ENCODE measurements around the gene KCNK4.
"Not testable (repeated sequence)": the region's sequence is repeated elsewhere in the genome, so short reads cannot be mapped to it uniquely, and the experiment has no call there.

KCNK4 gene

DNA sequence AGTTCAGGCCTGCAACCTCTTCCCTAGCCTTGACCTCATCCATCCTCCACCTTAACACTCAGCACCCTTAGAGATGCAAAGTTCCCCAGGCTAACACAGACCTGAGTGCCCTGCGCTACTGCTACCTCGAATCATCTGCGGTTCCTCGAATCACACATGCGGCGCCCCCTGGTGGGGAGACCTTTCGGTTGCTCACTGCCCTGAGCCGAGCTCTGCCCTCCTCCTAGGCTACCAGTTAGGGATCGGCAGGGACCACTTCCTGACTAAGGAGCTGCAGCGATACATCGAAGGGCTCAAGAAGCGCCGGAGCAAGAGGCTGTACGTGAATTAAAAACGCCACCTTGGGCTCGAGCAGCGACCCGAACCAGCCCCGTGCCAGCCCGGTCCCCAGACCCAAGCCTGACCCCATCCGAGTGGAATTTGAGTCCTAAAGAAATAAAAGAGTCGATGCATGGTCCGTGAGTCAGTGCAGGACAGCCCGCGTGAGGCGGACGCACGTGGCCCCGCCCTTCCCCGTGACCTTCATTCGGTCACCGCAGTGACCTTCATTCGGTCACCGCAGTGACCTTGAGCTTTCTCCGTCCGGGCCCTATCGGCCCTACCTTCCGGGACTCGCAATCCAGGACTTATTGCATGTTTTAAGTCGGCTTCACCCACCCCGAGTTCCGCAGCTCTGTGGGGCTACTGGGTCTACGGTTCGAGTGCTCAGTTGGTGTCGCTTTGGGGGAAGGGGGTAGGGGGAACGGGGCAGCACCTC, 13.4 kb downstream of the KCNK4 start:
- peak overlapping the region; percentile 99 for H3K27ac ChIP-seq (ENCODE audit: low read depth, low read length)
- H3K9ac ChIP-seq (ENCODE audit: low read length): peak overlapping the region; percentile 66
- peak overlapping the region; percentile 86 for H3K4me3 ChIP-seq (ENCODE audit: low read length)
- no peaks in the 10 kb centered on the region for H3K36me3 ChIP-seq (ENCODE audit: control insufficient read depth, insufficient read depth, low read length)
- H3K4me1 ChIP-seq (ENCODE audit: control insufficient read depth, insufficient read depth, low read length): peaks cover 8% of the 10 kb centered on the region
- H3K27me3 ChIP-seq (ENCODE audit: control insufficient read depth, insufficient read depth, low read length): peaks cover 17% of the 10 kb centered on the region

- peak within 1 kb of the TSS; percentile 86 for H3K4me3 ChIP-seq (ENCODE audit: low read length)
- H3K4me1 ChIP-seq (ENCODE audit: control insufficient read depth, insufficient read depth, low read length): peaks cover 8% of the 10 kb centered on the region
- peak within 1 kb of the TSS; percentile 99 for H3K27ac ChIP-seq (ENCODE audit: low read depth, low read length)
- H3K9ac ChIP-seq (ENCODE audit: low read length): peak within 1 kb of the TSS; percentile 85
- peaks cover 10% of the 10 kb centered on the region for H3K27me3 ChIP-seq (ENCODE audit: control insufficient read depth, insufficient read depth, low read length)
- H3K36me3 ChIP-seq (ENCODE audit: control insufficient read depth, insufficient read depth, low read length): no peaks in the 10 kb centered on the region
These were observed 14.1 kb downstream of the KCNK4 start, which contains the start of gene ESRRA for GRCh38 chr11:64305075-64305690. Gene ESRRA, plus strand, starts transcription at chr11:64305524. Its CDS starts 1,656 bp downstream, at chr11:64307180.

- Histone ChIP-seq H3K9ac (ENCODE audit: low read length) (peak overlapping the region; percentile 85), H3K4me3 (ENCODE audit: low read length) (peak overlapping the region; percentile 86), H3K36me3 (ENCODE audit: control insufficient read depth, insufficient read depth, low read length) (no peaks in the 10 kb centered on the region), H3K27me3 (ENCODE audit: control insufficient read depth, insufficient read depth, low read length) (peaks cover 2% of the 10 kb centered on the region), H3K27ac (ENCODE audit: low read depth, low read length) (peak overlapping the region; percentile 79), H3K4me1 (ENCODE audit: control insufficient read depth, insufficient read depth, low read length) (peaks cover 6% of the 10 kb centered on the region)
These were observed 14.8 kb downstream of the KCNK4 start for GRCh38 chr11:64305691-64306562.

- peaks cover 6% of the 10 kb centered on the region for H3K4me1 ChIP-seq (ENCODE audit: control insufficient read depth, insufficient read depth, low read length)
- H3K4me3 ChIP-seq (ENCODE audit: low read length): peak overlapping the region; percentile 86
- peaks cover 2% of the 10 kb centered on the region for H3K27me3 ChIP-seq (ENCODE audit: control insufficient read depth, insufficient read depth, low read length)
- peak overlapping the region; percentile 19 for H3K9ac ChIP-seq (ENCODE audit: low read length)
- peak overlapping the region; percentile 79 for H3K27ac ChIP-seq (ENCODE audit: low read depth, low read length)
- H3K36me3 ChIP-seq (ENCODE audit: control insufficient read depth, insufficient read depth, low read length): no peaks in the 10 kb centered on the region
These were observed 15.4 kb downstream of the KCNK4 start for GRCh38 chr11:64306563-64306875.

DNA sequence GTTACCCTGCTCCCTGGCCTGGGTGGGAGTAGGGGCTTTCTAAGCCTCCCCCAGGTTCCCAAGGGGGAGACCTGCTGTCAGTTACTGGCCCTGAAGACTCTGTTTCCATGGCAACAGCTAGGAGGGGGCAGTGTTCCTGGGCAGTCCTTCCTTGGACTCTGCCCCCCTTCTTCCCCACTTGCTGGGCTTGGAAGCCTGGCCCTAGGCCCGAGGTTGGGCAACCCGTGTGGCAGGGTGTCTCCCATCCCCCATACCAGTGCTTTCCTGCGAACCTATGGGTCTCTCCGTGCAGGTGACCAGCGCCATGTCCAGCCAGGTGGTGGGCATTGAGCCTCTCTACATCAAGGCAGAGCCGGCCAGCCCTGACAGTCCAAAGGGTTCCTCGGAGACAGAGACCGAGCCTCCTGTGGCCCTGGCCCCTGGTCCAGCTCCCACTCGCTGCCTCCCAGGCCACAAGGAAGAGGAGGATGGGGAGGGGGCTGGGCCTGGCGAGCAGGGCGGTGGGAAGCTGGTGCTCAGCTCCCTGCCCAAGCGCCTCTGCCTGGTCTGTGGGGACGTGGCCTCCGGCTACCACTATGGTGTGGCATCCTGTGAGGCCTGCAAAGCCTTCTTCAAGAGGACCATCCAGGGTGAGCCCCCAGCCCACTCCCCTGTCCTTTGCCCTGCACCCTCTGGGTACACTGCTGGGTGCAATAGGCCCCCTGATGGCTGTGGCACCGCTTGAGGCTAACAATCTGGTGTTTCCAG, 15.9 kb downstream of the KCNK4 start:
- H3K27me3 ChIP-seq (ENCODE audit: control insufficient read depth, insufficient read depth, low read length): no peaks in the 10 kb centered on the region
- H3K4me3 ChIP-seq (ENCODE audit: low read length): peak overlapping the region; percentile 86
- no peaks in the 10 kb centered on the region for H3K36me3 ChIP-seq (ENCODE audit: control insufficient read depth, insufficient read depth, low read length)
- H3K9ac ChIP-seq (ENCODE audit: low read length): no peak overlapping the region
- peaks cover 6% of the 10 kb centered on the region for H3K4me1 ChIP-seq (ENCODE audit: control insufficient read depth, insufficient read depth, low read length)
- no peak overlapping the region for H3K27ac ChIP-seq (ENCODE audit: low read depth, low read length)

- H3K4me3 ChIP-seq (ENCODE audit: low read length); H3K27me3 ChIP-seq (ENCODE audit: control insufficient read depth, insufficient read depth, low read length); H3K36me3 ChIP-seq (ENCODE audit: control insufficient read depth, insufficient read depth, low read length); H3K4me1 ChIP-seq (ENCODE audit: control insufficient read depth, insufficient read depth, low read length); H3K27ac ChIP-seq (ENCODE audit: low read depth, low read length); H3K9ac ChIP-seq (ENCODE audit: low read length): not testable (repeated sequence)
These were observed 16.7 kb downstream of the KCNK4 start for GRCh38 chr11:64307795-64308194.

- Histone ChIP-seq H3K27ac (ENCODE audit: low read depth, low read length) (no peak overlapping the region), H3K9ac (ENCODE audit: low read length) (no peak overlapping the region), H3K4me1 (ENCODE audit: control insufficient read depth, insufficient read depth, low read length) (no peaks in the 10 kb centered on the region)
These were observed 21.8 kb downstream of the KCNK4 start for GRCh38 chr11:64312947-64313346.

DNA sequence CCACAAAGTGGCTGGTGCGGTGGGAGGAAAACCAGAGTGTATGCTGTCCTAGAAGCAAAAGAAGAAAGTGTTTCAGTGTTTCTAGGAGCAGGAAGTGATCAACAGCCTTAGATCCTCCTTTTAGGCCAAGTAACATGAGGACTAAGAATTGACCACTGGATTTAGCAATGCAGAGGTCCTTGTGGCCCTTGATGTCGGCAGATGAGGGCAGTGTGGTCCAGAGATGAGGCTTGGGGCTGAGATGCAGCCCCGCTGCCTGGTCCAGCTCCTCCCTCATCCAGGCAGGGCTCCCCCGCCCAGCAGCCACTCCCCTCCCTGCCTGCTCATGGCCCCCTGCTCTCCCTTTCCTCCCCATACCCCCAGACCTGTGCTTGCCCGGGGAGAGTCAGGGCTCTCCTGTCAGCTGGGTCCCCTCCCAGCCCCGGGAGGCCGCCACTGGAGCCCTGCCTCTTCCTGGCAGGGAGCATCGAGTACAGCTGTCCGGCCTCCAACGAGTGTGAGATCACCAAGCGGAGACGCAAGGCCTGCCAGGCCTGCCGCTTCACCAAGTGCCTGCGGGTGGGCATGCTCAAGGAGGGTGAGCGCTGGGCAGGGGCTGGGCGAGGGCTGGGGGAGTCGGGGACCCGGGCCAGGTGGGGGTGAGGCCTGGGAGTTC, 22.5 kb downstream of the KCNK4 start:
- peaks cover 7% of the 10 kb centered on the region for H3K36me3 ChIP-seq (ENCODE audit: control insufficient read depth, insufficient read depth, low read length)
- H3K9ac ChIP-seq (ENCODE audit: low read length): no peak overlapping the region
- H3K4me3 ChIP-seq (ENCODE audit: low read length): no peak overlapping the region

More at GRCh38 chr11:64312947-64313346, 21.8 kb downstream of the KCNK4 start:
- Histone ChIP-seq H3K27me3 (ENCODE audit: control insufficient read depth, insufficient read depth, low read length) (no peaks in the 10 kb centered on the region), H3K36me3 (ENCODE audit: control insufficient read depth, insufficient read depth, low read length) (peaks cover 7% of the 10 kb centered on the region), H3K4me3 (ENCODE audit: low read length) (no peak overlapping the region)

DNA sequence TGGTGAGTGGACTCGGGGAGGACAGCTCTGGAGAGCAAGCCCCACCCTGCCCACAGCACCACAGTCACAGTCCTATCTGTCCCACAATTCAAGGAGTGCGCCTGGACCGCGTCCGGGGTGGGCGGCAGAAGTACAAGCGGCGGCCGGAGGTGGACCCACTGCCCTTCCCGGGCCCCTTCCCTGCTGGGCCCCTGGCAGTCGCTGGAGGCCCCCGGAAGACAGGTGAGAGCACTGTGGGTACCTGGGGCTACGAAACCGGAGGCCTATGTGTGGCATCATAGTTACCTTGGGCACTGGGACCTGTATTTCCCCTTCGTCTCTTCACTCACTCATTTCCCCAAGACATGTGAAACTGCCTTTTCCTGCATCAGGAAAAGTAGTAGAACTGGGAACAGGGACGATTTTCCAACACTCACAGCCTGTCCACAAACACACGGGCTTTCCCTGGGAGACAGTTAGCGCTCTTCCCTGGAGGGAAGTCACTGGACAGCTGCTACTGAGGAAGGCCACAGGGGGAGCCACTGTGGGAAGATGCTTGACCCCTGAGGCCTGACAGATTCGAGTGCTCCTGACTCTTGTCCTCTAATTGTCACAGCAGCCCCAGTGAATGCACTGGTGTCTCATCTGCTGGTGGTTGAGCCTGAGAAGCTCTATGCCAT, 23.2 kb downstream of the KCNK4 start:
- peaks cover 7% of the 10 kb centered on the region for H3K36me3 ChIP-seq (ENCODE audit: control insufficient read depth, insufficient read depth, low read length)
- H3K27ac ChIP-seq (ENCODE audit: low read depth, low read length): no peak overlapping the region
- no peaks in the 10 kb centered on the region for H3K27me3 ChIP-seq (ENCODE audit: control insufficient read depth, insufficient read depth, low read length)
- peaks cover 4% of the 10 kb centered on the region for H3K4me1 ChIP-seq (ENCODE audit: control insufficient read depth, insufficient read depth, low read length)
- no peak overlapping the region for H3K4me3 ChIP-seq (ENCODE audit: low read length)
- no peak overlapping the region for H3K9ac ChIP-seq (ENCODE audit: low read length)

More for the DNA sequence above, 22.5 kb downstream of the KCNK4 start:
- Histone ChIP-seq H3K27ac (ENCODE audit: low read depth, low read length) (no peak overlapping the region), H3K27me3 (ENCODE audit: control insufficient read depth, insufficient read depth, low read length) (no peaks in the 10 kb centered on the region), H3K4me1 (ENCODE audit: control insufficient read depth, insufficient read depth, low read length) (no peaks in the 10 kb centered on the region)

GRCh38 chr11:64314805-64315561, 23.9 kb downstream of the KCNK4 start:
- no peak overlapping the region for H3K27ac ChIP-seq (ENCODE audit: low read depth, low read length)
- peaks cover 4% of the 10 kb centered on the region for H3K4me1 ChIP-seq (ENCODE audit: control insufficient read depth, insufficient read depth, low read length)
- H3K9ac ChIP-seq (ENCODE audit: low read length): no peak overlapping the region
- no peaks in the 10 kb centered on the region for H3K27me3 ChIP-seq (ENCODE audit: control insufficient read depth, insufficient read depth, low read length)
- H3K4me3 ChIP-seq (ENCODE audit: low read length): no peak overlapping the region
- peaks cover 7% of the 10 kb centered on the region for H3K36me3 ChIP-seq (ENCODE audit: control insufficient read depth, insufficient read depth, low read length)
